ENCODE data around the gene GRK3.

- no peak for TF ChIP-seq CTCF (conservative IDR thresholded peaks at IDR 0.05)
- no peak for TF ChIP-seq EZH2 (IDR thresholded peaks at IDR 0.05; ENCODE audit: low read depth)
Observed at GRCh38 chr22:25569361-25569760, 4.9 kb downstream of the GRK3 start.
